Skeletal muscle tissue (tissue), 5 donors: ENCODE results near the gene TRAPPC1. TPM values are rescaled to one million over a fixed set of nuclear protein-coding genes. Genes with fewer than 3 reads are reported as not detected.

ENCODE experiments used
- H3K27ac ChIP-seq: one replicate; pipeline ENCODE4 v1.7.0; 2013; ENCODE audit warnings: mild to moderate bottlenecking, low read depth, low read length, inconsistent platforms
- H3K27me3 ChIP-seq, 3 donors: one replicate each; pipeline ENCODE4 v1.7.0; 2013; ENCODE audit warnings: low read length in 3 of 3; ENCODE audit not compliant: control insufficient read depth in 3 of 3, insufficient read depth in 3 of 3
- H3K36me3 ChIP-seq, 3 donors: one replicate each; pipeline ENCODE4 v1.7.0; 2013; ENCODE audit warnings: low read length in 3 of 3; ENCODE audit not compliant: control insufficient read depth in 3 of 3, insufficient read depth in 3 of 3
- H3K4me1 ChIP-seq, 3 donors: one replicate each; pipeline ENCODE4 v1.7.0; 2013; ENCODE audit warnings: low read length in 3 of 3, mild to moderate bottlenecking in 3 of 3; ENCODE audit not compliant: control insufficient read depth in 3 of 3, insufficient read depth in 3 of 3
- H3K4me3 ChIP-seq, 3 donors: one replicate each; pipeline ENCODE4 v1.7.0; 2013; ENCODE audit warnings: low read length in 3 of 3
- H3K9ac ChIP-seq, 3 donors: one replicate each; pipeline ENCODE4 v1.7.0; 2013; ENCODE audit warnings: low read length in 3 of 3, mild to moderate bottlenecking in 3 of 3, moderate library complexity in 2 of 3, low read depth in 1 of 3
- H3K9me3 ChIP-seq, 3 donors: one replicate each; pipeline ENCODE4 v1.7.0; 2013; ENCODE audit warnings: low read length in 3 of 3; ENCODE audit not compliant: control insufficient read depth in 3 of 3
- small RNA-seq: library from RNA; depleted of rRNA; stranded (forward); fragments of <200 nt; gene quantifications from one replicate; pipeline ENCODE3, GENCODE V24; 2014
- total RNA-seq: library from RNA; depleted of rRNA; stranded (reverse); fragments of >200 nt; gene quantifications from one replicate; pipeline ENCODE4 v1.2.3, GENCODE V29; 2014
- donor health status: Osteomylitis.

Gene TRAPPC1
- total RNA-seq, 1 donor from 2014 or later = 17.2 TPM

- Histone ChIP-seq H3K27me3 (peaks cover 0 to 41% (median 25%) of the 10 kb centered on the region in 3 donors), H3K4me1 (peaks cover 33 to 35% (median 33%) of the 10 kb centered on the region in 3 donors), H3K27ac (no peak overlapping the region), H3K4me3 (peak overlapping the region in 1 of 3 donors; percentile 14), H3K9me3 (no peaks in the 10 kb centered on the region), H3K36me3 (peaks cover 0 to 3% (median 0%) of the 10 kb centered on the region in 3 donors), H3K9ac (no peak overlapping the region)
These were observed 47.9 kb downstream of the TRAPPC1 start for GRCh38 chr17:7883781-7884386.

- Histone ChIP-seq H3K9me3 (no peaks in the 10 kb centered on the region), H3K27me3 (peaks cover 0 to 31% (median 25%) of the 10 kb centered on the region in 3 donors), H3K4me1 (peaks cover 21 to 22% (median 21%) of the 10 kb centered on the region in 3 donors), H3K9ac (no peak overlapping the region), H3K4me3 (no peak overlapping the region), H3K27ac (no peak overlapping the region), H3K36me3 (peaks cover 0 to 3% (median 0%) of the 10 kb centered on the region in 3 donors)
These were observed 49.1 kb downstream of the TRAPPC1 start for GRCh38 chr17:7882629-7883028.

GRCh38 chr17:7882068-7882467, 49.7 kb downstream of the TRAPPC1 start:
- Histone ChIP-seq H3K27me3 (peaks cover 0 to 28% (median 25%) of the 10 kb centered on the region in 3 donors), H3K36me3 (peaks cover 0 to 3% (median 0%) of the 10 kb centered on the region in 3 donors), H3K4me1 (peaks cover 16% of the 10 kb centered on the region in 3 donors), H3K4me3 (no peak overlapping the region), H3K9ac (no peak overlapping the region), H3K27ac (no peak overlapping the region), H3K9me3 (no peaks in the 10 kb centered on the region)

GRCh38 chr17:7881276-7882054, 50.3 kb downstream of the TRAPPC1 start:
- H3K9ac ChIP-seq = no peak overlapping the region
- H3K9me3 ChIP-seq = no peaks in the 10 kb centered on the region
- no peak overlapping the region for H3K4me3 ChIP-seq
- peaks cover 0 to 3% (median 0%) of the 10 kb centered on the region in 3 donors for H3K36me3 ChIP-seq
- H3K27ac ChIP-seq = no peak overlapping the region
- peaks cover 0 to 25% (median 22%) of the 10 kb centered on the region in 3 donors for H3K27me3 ChIP-seq
- H3K4me1 ChIP-seq = peaks cover 10% of the 10 kb centered on the region in 3 donors

Small RNA genes lying within 50 kb of the gene (small RNA-seq; reads per million reads assigned to genes)
- 3.0 reads per million, percentile 87 among the genes with 10 or more reads in this experiment for gene SCARNA21

Other genes with a start within 250 kb of the TRAPPC1 start
- gene TP53, start 244.5 kb downstream of the TRAPPC1 start, total RNA-seq = 13.6 TPM
- 7.3 TPM for gene WRAP53, start 243.5 kb downstream of the TRAPPC1 start, total RNA-seq
- 1.0 TPM for gene EFNB3, start 226.7 kb downstream of the TRAPPC1 start, total RNA-seq
- 0.52 TPM for gene DNAH2, start 214.2 kb downstream of the TRAPPC1 start, total RNA-seq
- gene KDM6B, start 97.7 kb downstream of the TRAPPC1 start, total RNA-seq = 2.6 TPM
- 7.3 TPM for gene TMEM88, start 76.9 kb downstream of the TRAPPC1 start, total RNA-seq
- gene NAA38, start 74.4 kb downstream of the TRAPPC1 start, total RNA-seq = 50.1 TPM
- 3.7 TPM for gene CYB5D1, start 73.9 kb downstream of the TRAPPC1 start, total RNA-seq
- gene CHD3, start 43.2 kb downstream of the TRAPPC1 start, total RNA-seq = 76.2 TPM
- gene RNF227, start 15.7 kb downstream of the TRAPPC1 start, total RNA-seq = 2.6 TPM
- 0.52 TPM for gene KCNAB3, start 2.1 kb downstream of the TRAPPC1 start, total RNA-seq
- gene CNTROB, start 260 bp upstream of the TRAPPC1 start, total RNA-seq = 9.9 TPM
- not detected for gene GUCY2D, start 70.7 kb upstream of the TRAPPC1 start, total RNA-seq
- 0.52 TPM for gene ALOX15B, start 107.1 kb upstream of the TRAPPC1 start, total RNA-seq
- not detected for gene ALOX12B, start 155.8 kb upstream of the TRAPPC1 start, total RNA-seq
- not detected for gene ALOXE3, start 186.6 kb upstream of the TRAPPC1 start, total RNA-seq
- under 0.01 TPM for gene HES7, start 192.2 kb upstream of the TRAPPC1 start, total RNA-seq
- gene PER1, start 220.5 kb upstream of the TRAPPC1 start, total RNA-seq = 37.1 TPM
- gene VAMP2, start 231.0 kb upstream of the TRAPPC1 start, total RNA-seq = 8.4 TPM
- gene TMEM107, start 244.4 kb upstream of the TRAPPC1 start, total RNA-seq = 25.1 TPM